GM13976 (cell line): ENCODE data around the gene FAM184B.

ENCODE experiments used
- DNase-seq: peaks from one replicate; pipeline ENCODE4 v3.0.0; 2012; ENCODE audit warnings: low spot score
- in situ Hi-C: fragments of 300-500 bp; cut with MboI; formaldehyde crosslinking; loops from one replicate; pipeline ENCODE4 v1.12.0; 2022; ENCODE audit warnings: low sequenced_read_pairs, mixed read lengths, inconsistent platforms; ENCODE audit not compliant: unreplicated experiment
- TF ChIP-seq, protein P1 (sequence below): IDR thresholded peaks from 2 replicates; pipeline ENCODE4 v1.5.1; 2012; ENCODE audit warnings: borderline replicate concordance, mild to moderate bottlenecking; ENCODE audit not compliant: insufficient read depth; ENCODE audit errors: extremely low read depth, missing control alignments, control extremely low read depth

FAM184B gene

GRCh38 chr4:17613761-17614415 is 167.5 kb downstream of the FAM184B start:
- DNase-seq: no peak
- in situ Hi-C loops: no loop called here
- TF ChIP-seq, protein P1, sequence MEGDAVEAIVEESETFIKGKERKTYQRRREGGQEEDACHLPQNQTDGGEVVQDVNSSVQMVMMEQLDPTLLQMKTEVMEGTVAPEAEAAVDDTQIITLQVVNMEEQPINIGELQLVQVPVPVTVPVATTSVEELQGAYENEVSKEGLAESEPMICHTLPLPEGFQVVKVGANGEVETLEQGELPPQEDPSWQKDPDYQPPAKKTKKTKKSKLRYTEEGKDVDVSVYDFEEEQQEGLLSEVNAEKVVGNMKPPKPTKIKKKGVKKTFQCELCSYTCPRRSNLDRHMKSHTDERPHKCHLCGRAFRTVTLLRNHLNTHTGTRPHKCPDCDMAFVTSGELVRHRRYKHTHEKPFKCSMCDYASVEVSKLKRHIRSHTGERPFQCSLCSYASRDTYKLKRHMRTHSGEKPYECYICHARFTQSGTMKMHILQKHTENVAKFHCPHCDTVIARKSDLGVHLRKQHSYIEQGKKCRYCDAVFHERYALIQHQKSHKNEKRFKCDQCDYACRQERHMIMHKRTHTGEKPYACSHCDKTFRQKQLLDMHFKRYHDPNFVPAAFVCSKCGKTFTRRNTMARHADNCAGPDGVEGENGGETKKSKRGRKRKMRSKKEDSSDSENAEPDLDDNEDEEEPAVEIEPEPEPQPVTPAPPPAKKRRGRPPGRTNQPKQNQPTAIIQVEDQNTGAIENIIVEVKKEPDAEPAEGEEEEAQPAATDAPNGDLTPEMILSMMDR: no peak

GRCh38 chr4:17605236-17605635 is 176.2 kb downstream of the FAM184B start:
- in situ Hi-C loops: no loop called here
- no peak for DNase-seq
- TF ChIP-seq, protein P1: no peak

DNA sequence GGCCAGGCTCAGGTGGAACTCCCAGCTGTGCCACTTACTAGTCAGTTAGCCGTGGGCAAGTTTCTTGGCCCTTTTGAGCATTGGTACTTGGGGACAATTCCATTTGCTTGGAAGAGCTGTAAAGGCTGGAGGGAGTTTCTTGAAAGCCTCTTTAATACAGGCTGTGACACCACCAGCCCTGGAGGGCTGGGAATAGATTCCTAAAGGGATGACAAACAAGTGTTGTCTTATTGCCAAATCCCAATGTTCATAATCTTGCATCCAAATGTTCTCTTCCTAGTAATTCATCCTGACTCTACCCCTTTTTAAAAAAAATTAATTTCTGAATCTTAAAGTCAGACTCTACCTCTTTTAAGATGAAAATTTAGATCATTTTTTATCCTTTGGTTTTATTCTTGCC is 181.6 kb downstream of the FAM184B start:
- DNase-seq: no peak
- TF ChIP-seq, protein P1: no peak
- in situ Hi-C loops: no loop called here

- TF ChIP-seq, protein P1: no peak
- no peak for DNase-seq
- in situ Hi-C loops: no loop called here
Measured at GRCh38 chr4:17597517-17597916, 183.9 kb downstream of the FAM184B start.

- TF ChIP-seq, protein P1: no peak
- in situ Hi-C loops: no loop called here
- peak; percentile 41 for DNase-seq
Measured at GRCh38 chr4:17595471-17596005, 185.9 kb downstream of the FAM184B start.

DNA sequence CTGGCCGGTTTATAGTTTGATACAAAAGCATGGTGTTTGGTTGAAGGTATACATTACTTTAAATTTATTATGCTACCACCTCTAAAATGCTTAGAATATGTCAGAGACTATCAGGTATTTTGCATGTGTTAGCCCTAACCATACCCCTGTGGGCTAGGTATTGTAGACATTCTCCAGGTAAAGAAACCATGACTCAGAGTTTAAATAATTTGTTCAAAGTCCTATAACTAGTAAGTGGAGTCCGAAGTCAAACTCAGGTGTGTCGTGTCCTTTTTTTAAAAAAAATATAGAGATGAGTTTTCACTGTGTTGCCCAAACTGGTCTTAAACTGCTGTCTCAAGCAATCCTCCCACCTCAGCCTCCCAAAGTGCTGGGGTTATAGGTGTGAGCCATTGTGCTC is 192.1 kb downstream of the FAM184B start:
- TF ChIP-seq, protein P1: no peak
- in situ Hi-C loops: no loop called here
- no peak for DNase-seq
